Ecto neural progenitor cell (in vitro differentiated cells): ENCODE results near the gene PLCB1.

Experiments
- DNase-seq: peaks from one replicate; pipeline ENCODE4 v3.0.0-alpha.2; 2018; ENCODE audit warnings: low spot score

Gene PLCB1

DNA sequence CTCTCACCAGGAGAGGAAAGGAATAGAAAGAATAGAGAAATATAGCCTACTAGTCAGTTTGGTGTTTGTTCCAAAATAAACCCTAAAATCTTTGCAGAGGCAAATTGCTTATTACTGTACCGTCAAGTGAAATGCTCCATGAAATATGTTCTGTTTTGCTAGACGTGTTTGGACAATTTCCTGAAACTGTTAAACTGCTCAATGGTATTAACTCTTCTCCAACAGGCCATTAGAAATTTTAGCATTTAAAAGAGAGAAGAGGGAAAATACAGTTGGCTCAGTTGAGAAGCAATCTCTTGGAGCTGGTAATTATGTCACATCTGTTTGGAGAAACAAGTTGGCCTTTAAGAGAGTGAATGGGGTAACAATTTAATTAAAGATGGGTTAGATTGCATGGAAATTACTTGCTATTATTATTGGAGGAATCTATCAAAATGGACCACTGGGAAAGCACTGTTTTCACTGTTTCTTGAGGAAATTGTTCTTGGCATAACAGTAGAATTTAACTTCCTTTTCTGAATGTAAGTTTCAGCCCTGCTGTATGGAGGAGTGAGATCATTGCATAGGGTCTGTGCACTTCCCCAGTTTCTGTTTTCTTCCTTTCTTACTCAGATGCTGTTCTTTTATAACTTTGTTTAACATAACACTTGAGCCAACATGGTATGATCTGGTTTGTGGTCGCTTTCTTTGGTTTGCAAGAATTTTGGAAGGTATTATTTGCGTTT, 373.6 kb downstream of the PLCB1 start:
- no peak for DNase-seq

- no peak for DNase-seq
Measured at GRCh38 chr20:8507231-8507630, 375.2 kb downstream of the PLCB1 start.

DNA sequence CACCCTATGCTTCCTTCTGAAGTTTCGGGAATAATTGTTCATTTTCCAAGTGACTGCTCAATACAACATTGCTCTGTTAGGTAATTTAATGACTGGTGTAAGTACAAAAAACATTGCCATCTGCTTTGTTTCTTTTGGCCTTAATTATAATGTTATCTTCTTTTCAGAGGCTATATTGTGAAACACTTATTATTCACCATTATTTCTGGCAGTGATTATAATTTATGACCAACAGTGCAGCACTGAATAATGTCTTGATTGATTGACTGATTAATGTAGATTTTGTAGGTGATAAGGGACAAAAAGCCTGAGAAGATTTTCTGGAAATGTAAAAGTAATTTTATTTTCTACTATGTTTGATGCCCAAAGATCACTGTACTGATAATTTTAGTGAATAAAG, 377.7 kb downstream of the PLCB1 start:
- DNase-seq: no peak

DNA sequence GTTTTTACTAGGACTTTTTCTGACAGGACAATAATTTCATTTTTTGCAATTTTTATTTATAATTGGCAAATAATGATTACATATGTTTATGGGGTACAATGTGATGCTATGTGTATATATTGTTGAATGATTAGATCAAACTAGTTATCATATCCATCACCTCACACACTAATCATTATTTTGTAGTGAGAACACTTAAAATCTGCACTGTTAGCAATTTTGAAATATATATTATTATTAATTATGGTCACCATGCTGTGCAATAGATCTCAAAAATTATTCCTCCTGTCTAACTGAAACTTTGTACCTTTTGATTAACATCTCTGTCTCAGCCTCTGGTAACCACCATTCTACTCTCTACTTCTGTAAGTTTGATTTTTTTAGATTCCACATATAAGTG, 378.7 kb downstream of the PLCB1 start:
- no peak for DNase-seq

GRCh38 chr20:8512003-8512402, 379.9 kb downstream of the PLCB1 start:
- DNase-seq: no peak

DNA sequence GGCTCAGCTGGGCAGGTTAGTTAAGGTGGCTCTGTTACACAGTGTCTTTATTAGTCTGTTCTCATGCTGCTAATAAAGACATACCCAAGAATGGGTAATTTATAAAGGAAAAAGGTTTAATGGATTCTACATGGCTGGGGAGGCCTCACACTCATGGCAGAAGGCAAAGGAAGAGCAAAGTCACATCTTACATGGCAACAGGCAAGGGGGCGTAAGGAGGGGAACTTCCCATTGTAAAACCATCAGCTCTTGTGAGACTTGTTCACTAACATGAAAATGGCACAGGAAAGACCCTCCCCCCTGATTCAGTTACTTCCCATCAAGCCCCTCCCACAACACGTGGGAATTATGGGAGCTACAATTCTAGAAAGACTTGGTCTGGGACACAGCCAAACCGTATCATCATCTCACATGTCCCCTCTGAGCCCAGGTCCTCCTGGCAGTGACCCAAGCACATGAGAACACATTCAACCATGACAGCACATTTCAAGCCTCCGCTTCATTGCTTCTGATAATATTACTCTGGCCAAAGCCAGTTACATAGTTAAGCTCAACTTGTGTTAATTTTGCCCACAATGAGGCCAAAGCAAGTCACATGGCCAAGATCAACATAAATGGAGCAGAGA, 383.9 kb downstream of the PLCB1 start:
- no peak for DNase-seq

GRCh38 chr20:8518878-8519277, 386.8 kb downstream of the PLCB1 start:
- DNase-seq: no peak

GRCh38 chr20:8519887-8520286, 387.8 kb downstream of the PLCB1 start:
- DNase-seq: no peak

GRCh38 chr20:8522168-8522567, 390.1 kb downstream of the PLCB1 start:
- DNase-seq: no peak

- DNase-seq: no peak
Measured at GRCh38 chr20:8523684-8524083, 391.6 kb downstream of the PLCB1 start.

- DNase-seq: no peak
Measured at GRCh38 chr20:8524101-8525016, 392.3 kb downstream of the PLCB1 start.

GRCh38 chr20:8525017-8525343, 392.9 kb downstream of the PLCB1 start:
- no peak for DNase-seq

- no peak for DNase-seq
Measured at GRCh38 chr20:8526610-8527009, 394.5 kb downstream of the PLCB1 start.

DNA sequence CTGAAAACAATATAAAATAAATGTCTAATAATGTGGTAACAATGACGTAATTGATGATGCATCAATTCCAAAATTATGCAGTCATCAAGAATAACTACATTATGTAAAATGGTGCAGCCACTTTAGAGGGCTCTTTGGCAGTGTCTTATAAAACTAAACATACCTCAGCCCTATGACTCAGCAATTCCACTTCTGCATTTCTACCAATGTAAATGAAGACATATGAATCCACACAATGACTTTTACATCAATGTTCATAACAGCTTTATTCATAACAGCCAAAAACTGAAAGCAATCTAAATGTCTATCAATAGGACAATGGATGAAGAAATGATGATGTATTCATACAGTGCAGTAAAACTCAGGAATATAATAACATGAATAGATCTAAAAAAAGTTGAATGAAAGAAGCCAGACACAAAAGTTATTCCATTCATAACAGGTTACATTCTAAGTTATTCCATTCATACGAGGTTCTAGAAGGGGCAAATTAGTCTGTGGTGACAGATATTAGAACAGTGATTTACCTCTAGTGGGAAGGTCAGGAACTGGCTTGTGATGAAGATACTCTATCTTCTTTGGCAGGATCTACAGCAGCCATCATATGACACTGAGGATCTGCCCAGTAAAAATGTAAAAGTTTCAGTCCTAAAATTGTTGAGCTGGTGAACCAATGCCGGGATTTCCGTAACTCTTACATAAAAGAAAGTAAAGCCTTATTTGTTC, 396.1 kb downstream of the PLCB1 start:
- DNase-seq: no peak

- DNase-seq: no peak
Measured at GRCh38 chr20:8530022-8530421, 398.0 kb downstream of the PLCB1 start.

DNA sequence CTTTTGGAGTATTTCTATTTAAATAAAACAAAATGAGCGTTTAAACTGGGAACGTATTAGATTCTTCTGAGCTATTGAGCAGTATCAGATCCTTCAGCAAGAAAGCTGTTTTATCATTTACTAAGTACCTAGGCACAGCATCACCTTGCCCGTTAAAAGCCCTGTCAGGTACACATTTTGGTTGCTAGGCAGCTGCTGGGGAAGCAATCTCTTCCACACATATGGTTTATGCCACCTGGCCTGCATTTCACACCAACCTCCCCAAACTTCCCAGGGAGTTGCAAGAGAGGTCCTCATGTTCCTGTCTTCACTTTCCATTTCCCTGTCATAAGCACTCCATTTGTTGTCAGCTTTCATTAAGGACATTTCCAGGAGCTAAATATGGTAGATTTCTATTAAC, 400.1 kb downstream of the PLCB1 start:
- no peak for DNase-seq

DNA sequence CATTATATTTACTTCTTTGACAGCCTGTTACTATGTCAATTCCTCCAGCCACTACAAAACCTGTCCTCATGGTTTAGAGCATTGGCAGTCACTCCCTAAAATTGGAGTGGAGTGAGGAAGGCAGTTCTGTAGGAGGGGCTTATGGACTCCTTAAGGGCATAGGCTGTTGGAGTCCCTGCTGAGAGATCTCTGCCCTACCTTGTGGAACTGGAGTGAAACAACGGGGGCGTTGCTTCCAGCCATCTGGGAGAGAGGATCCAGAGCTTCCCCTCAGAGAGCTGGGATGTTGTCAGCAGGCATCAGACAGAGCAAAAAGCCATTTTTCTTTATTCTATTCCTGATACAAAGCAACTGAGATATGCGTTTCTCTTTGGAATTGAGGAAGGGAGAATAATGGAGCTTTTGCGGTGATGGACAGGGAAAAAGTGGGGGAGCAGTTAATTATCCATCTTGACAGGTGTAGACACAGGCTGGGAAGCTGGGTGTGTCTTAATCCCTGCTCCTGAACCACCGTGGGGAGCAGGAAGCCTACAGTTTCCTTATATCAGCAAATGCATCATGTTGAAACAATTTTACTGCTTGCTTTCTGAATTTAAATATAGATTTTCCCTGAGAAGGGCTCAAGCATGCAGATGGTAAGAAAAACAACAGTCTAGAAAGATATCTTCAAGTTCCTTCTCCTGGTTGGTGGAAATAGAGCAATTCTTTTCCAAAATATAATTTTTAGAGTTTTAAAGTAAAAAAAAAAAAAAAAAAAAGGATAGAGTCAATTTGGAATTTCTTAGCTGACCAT, 402.5 kb downstream of the PLCB1 start:
- no peak for DNase-seq

- no peak for DNase-seq
Measured at GRCh38 chr20:8535403-8536261, 403.6 kb downstream of the PLCB1 start.

GRCh38 chr20:8536262-8536618, 404.2 kb downstream of the PLCB1 start:
- DNase-seq: no peak

GRCh38 chr20:8540466-8540865, 408.4 kb downstream of the PLCB1 start:
- no peak for DNase-seq

DNA sequence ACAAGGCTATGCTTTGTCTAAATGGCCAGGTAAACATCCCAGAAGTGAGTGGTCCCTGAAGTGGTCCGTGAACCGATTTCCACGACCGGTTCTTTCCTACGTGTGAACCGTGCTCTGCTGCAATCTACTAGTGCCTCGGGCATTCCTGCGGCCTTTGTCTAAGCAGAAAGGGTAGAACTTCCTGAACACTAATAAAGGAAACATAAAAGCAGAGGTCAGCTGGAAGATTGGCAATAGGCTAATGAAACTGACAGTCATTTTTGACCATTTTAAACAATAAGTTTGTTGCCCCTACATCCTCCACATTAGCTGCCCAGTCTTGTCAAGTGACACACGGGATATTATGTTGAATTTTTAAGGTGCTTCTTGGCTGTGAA, 410.0 kb downstream of the PLCB1 start:
- DNase-seq: no peak
